ENCODE results near the gene NTM. TPM values are rescaled to one million over a fixed set of nuclear protein-coding genes. Genes with fewer than 3 reads are reported as not detected.

Gene NTM
- total and polyA plus RNA-seq, 12 donors = 0.26 to 11.5 (median 4.0) TPM

DNA sequence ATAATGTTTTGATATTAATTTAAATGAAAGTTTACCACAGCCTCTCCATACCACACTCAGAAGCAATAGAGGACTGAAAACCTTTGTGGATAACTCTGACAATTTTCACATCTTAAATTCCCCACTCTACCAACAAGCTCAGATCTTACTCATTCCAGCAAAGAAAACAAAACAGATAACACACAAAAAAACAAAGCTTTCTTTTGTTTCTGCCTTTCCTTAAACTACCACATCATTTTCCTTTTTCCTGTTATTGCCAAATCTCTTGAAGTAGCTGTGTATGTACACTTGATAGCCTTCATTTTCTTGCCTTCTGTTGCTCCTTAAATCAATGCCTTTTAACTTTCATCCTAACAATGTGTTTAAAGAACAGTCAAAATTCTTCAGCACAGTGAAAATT lies 484.9 kb downstream of the NTM start:
- DNase-seq = no peak
- intact Hi-C loops (cut with DNase I) = no loop called here
- TF ChIP-seq, protein P1, sequence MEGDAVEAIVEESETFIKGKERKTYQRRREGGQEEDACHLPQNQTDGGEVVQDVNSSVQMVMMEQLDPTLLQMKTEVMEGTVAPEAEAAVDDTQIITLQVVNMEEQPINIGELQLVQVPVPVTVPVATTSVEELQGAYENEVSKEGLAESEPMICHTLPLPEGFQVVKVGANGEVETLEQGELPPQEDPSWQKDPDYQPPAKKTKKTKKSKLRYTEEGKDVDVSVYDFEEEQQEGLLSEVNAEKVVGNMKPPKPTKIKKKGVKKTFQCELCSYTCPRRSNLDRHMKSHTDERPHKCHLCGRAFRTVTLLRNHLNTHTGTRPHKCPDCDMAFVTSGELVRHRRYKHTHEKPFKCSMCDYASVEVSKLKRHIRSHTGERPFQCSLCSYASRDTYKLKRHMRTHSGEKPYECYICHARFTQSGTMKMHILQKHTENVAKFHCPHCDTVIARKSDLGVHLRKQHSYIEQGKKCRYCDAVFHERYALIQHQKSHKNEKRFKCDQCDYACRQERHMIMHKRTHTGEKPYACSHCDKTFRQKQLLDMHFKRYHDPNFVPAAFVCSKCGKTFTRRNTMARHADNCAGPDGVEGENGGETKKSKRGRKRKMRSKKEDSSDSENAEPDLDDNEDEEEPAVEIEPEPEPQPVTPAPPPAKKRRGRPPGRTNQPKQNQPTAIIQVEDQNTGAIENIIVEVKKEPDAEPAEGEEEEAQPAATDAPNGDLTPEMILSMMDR (IDR thresholded peaks at IDR 0.05) = no peak
- TF ChIP-seq POLR2A (IDR thresholded peaks at IDR 0.05) = no peak

DNA sequence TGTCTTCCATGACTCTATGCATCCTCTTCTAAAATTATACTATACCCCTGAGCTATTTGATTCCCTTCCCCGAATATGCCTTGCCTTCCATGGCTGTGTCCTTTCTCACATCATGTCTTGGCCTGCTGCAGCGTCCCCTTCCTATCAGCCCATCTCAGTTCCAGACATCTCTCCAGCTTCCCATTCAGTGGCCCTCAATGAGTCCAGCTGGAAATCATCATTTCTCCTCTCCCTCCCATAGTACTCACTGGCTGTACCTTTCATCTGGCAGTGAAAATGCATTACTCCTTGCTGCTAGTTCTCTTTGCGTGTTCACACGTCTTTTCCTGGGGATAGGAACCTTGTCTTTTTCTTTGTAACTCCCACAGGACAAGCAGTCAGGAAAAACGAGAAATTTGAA lies 486.8 kb downstream of the NTM start:
- Histone ChIP-seq H3K27ac (no peak overlapping the region), H3K4me1 (replicated peaks in 1 of 2) (no peaks in the 10 kb centered on the region), H3K36me3 (replicated peaks in 1 of 2) (no peaks in the 10 kb centered on the region), H3K4me3 (no peak overlapping the region), H3K27me3 (no peaks in the 10 kb centered on the region), H3K9me3 (replicated peaks in 1 of 3) (no peaks in the 10 kb centered on the region)
- WGBS, 4 donors = 72 to 84% (median 75%) methylated on average over 5 of the region's 5 CpGs
- no peak for DNase-seq
- intact Hi-C loops (cut with DNase I) = no loop called here
- TF ChIP-seq, protein P1 (IDR thresholded peaks at IDR 0.05) = no peak
- no peak for TF ChIP-seq POLR2A (IDR thresholded peaks at IDR 0.05)

More for the DNA sequence above, 484.9 kb downstream of the NTM start:
- Histone ChIP-seq H3K36me3 (replicated peaks in 1 of 2) (no peaks in the 10 kb centered on the region), H3K9me3 (replicated peaks in 1 of 3) (no peaks in the 10 kb centered on the region), H3K4me3 (no peak overlapping the region), H3K27me3 (no peaks in the 10 kb centered on the region), H3K27ac (no peak overlapping the region), H3K4me1 (replicated peaks in 1 of 2) (no peaks in the 10 kb centered on the region)

DNA sequence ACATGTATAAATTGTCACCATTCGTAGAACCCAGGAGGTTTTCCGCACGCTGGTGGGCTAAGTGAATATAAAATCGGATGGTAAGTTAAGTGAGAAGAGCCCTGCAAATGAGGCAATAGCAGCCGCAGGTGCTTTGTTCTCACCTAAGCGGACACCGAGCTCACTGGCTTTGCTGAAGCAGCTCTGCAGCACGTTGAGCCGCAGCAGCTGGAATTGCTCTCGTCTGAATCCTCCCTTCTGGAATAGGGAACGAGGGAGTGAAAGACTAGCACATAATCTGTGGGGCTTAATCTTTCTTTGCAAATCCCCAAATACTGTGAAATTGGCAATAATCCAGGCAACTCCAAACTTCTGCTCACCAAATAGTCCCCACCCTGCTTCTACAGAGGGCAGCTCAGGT lies 488.1 kb downstream of the NTM start:
- H3K4me1 ChIP-seq (replicated peaks in 1 of 2) = no peaks in the 10 kb centered on the region
- WGBS, 4 donors = 76 to 83% (median 81%) methylated on average over 11 of the region's 11 CpGs
- no peak for TF ChIP-seq POLR2A (IDR thresholded peaks at IDR 0.05)
- TF ChIP-seq, protein P1 (IDR thresholded peaks at IDR 0.05) = no peak
- intact Hi-C loops (cut with DNase I) = no loop called here
- H3K36me3 ChIP-seq (replicated peaks in 1 of 2) = no peaks in the 10 kb centered on the region
- H3K4me3 ChIP-seq = no peak overlapping the region
- no peaks in the 10 kb centered on the region for H3K27me3 ChIP-seq
- no peak overlapping the region for H3K27ac ChIP-seq
- no peak for DNase-seq
- H3K9me3 ChIP-seq (replicated peaks in 1 of 3) = no peaks in the 10 kb centered on the region

DNA sequence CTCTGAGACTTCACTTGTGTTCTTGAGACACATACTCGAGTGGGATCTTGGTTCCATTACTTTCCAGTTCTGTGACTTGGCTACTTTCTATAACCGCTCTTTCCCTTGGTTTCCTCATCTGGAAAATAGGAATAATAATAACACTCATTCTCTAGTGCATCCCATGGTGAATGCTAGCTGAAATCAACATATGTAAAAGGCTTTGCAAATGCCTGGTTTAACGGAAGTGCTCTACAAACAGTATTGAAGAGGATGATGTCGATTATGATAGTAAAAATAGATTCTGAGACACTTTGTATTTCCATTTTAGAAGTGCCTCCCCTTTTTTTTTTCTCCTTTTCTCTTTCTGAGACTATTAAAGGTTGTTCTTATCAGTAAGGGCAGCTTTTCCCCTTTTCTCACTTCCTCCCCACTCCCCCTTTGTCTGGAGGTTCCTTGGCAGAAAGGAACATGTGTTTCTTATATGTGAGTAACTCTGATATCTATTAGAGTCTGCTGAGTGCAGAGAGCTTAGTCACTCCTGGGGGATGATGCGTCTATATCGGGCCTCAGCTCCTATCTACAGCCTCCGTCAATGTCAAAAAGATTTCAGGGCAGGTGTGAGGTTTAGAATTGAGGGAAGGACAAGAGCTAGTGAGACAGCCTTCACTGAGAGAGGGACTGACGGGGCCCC lies 489.3 kb downstream of the NTM start:
- Histone ChIP-seq H3K36me3 (replicated peaks in 1 of 2) (no peaks in the 10 kb centered on the region), H3K27me3 (no peaks in the 10 kb centered on the region), H3K4me3 (no peak overlapping the region), H3K27ac (no peak overlapping the region), H3K9me3 (replicated peaks in 1 of 3) (no peaks in the 10 kb centered on the region), H3K4me1 (replicated peaks in 1 of 2) (no peaks in the 10 kb centered on the region)
- 65 to 68% (median 67%) methylated on average over 8 of the region's 8 CpGs for WGBS, 4 donors
- intact Hi-C loops (cut with DNase I) = no loop called here
- no peak for TF ChIP-seq POLR2A (IDR thresholded peaks at IDR 0.05)
- TF ChIP-seq, protein P1 (IDR thresholded peaks at IDR 0.05) = no peak
- DNase-seq = no peak

Measured in adrenal gland (tissue), 12 donors.